C4-2B (cell line): ENCODE measurements around the gene TSPAN32.

Experiments used
- H3K27ac ChIP-seq: fragments of 450-650 bp; 2 replicates; pipeline ENCODE4 v1.5.1; 2017
- CTCF ChIP-seq: fragments of 450-650 bp; conservative IDR thresholded peaks from 2 replicates; pipeline ENCODE4 v1.5.1; 2017; ENCODE audit warnings: mild to moderate bottlenecking
- ZFX ChIP-seq: fragments of 450-650 bp; IDR thresholded peaks from 2 replicates; pipeline ENCODE4 v1.6.1; 2017

The TSPAN32 gene

GRCh38 chr11:2307501-2308331 lies 5.9 kb downstream of the TSPAN32 start:
- no peak for TF ChIP-seq CTCF
- no peak for TF ChIP-seq ZFX
- no peak overlapping the region for H3K27ac ChIP-seq

- TF ChIP-seq ZFX (no peak), CTCF (no peak)
- H3K27ac ChIP-seq, result no peak overlapping the region
These were observed 6.9 kb downstream of the TSPAN32 start for GRCh38 chr11:2308713-2309112.

GRCh38 chr11:2309251-2310072 lies 7.6 kb downstream of the TSPAN32 start:
- TF ChIP-seq CTCF (no peak), ZFX (no peak)
- H3K27ac ChIP-seq, result no peak overlapping the region

GRCh38 chr11:2310073-2310785 lies 8.4 kb downstream of the TSPAN32 start:
- H3K27ac ChIP-seq, result no peak overlapping the region
- TF ChIP-seq CTCF (no peak), ZFX (no peak)

GRCh38 chr11:2310786-2311352 lies 9.1 kb downstream of the TSPAN32 start:
- no peak for TF ChIP-seq ZFX
- no peak for TF ChIP-seq CTCF
- H3K27ac ChIP-seq, result no peak overlapping the region

- no peak for TF ChIP-seq ZFX
- no peak overlapping the region for H3K27ac ChIP-seq
These were observed 9.7 kb downstream of the TSPAN32 start for GRCh38 chr11:2311353-2312133.
